GM19372 (cell line): Measurements from ENCODE around the gene ZBTB2.
"Not testable (repeated sequence)": the region's sequence is repeated elsewhere in the genome, so short reads cannot be mapped to it uniquely, and the experiment has no call there.

Source experiments
- ATAC-seq: cut with Tn5 transposase; IDR thresholded peaks from one replicate; pipeline ENCODE4 v1.9.1; 2021; ENCODE audit warnings: mild to moderate bottlenecking, low read depth, moderate library complexity; ENCODE audit not compliant: unreplicated experiment

ZBTB2 gene

GRCh38 chr6:151402228-151402627, 10.9 kb upstream of the ZBTB2 start:
- no peak for ATAC-seq

DNA sequence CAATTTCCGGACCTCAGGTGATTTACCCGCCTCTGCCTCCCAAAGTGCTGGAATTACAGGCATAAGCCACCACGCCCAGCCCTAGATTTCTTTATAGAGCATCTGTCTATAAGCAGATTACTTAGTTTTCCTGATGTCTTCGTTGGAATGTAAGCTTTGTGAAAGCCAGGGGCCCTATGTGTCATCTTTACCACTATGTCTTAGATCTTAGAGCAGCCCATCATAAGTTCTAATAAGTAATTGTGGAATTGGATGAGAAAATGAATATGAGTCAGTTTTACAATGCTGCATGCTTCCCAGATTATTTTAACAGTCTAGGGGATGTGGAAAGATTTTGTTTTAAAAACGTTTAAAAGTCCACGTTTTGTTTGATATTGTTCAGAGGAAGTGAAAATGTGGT, 9.1 kb upstream of the ZBTB2 start:
- ATAC-seq = no peak

- ATAC-seq = no peak
These were observed 8.3 kb upstream of the ZBTB2 start for GRCh38 chr6:151399679-151400078.

- no peak for ATAC-seq
These were observed 2.1 kb upstream of the ZBTB2 start for GRCh38 chr6:151393410-151393809.

- no peak for ATAC-seq
These were observed 1.1 kb upstream of the ZBTB2 start for GRCh38 chr6:151392427-151392826.

GRCh38 chr6:151390851-151391470, 398 bp downstream of the ZBTB2 start:
- ATAC-seq = peak; percentile 10

DNA sequence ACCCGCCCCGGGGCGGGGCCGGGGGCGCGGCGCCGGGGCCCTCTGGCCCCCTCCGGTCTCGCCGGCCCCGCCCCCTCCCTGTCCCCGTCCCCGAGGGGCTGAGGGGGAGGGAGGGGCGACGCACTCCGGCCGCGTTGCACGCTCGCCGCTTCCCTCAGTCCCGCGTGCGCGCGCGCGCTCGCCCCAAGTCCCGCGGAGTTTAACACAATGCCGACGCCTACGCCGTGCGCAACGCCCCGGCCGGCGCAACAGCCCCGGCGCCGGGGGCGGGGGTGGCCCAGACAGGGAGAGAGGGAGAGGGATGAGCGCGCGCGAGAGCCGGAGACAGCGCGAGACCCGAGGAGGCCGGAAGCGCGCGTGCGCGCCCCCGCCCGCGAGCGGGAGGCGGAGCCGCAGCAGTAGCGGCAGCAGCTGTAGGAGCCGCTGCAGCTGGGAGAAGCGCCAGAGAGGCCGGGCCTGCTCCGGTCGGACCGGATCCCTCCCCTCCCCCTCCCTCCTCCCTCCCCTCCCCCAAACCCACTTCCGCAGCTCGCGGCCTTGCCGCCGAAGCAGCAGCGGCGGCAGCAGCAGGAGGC, 996 bp downstream of the ZBTB2 start:
- peak; percentile 66 for ATAC-seq

- peak; percentile 59 for ATAC-seq
These were observed 1.6 kb downstream of the ZBTB2 start for GRCh38 chr6:151389618-151390275.

DNA sequence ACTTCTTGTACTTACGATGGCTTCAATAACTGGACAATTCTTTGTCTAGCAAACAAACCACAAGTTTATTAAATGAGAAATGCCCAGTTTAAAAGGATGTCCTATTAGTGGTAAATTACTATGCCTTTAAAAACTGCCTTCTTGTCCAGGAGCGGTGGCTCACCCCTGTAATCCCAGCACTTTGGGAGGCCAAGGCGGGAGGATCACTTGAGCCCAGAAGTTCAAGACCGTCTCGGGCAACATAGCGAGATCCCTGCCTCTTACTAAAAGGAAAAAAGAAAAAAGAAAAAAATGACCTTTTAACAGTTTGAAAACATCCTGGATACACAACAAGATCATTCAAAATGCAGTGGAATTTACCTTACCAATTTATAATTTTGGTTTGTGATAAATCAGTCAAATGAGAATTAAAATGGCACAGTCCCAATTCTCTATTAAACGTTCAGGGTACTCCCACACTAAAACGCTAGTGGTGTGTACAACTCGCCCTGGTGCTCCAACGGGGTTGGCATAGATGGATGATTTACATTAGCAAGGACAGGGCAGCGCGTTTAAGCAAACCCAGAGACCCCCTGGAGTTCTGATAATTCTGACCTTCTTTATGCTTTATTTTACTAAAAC, 2.3 kb downstream of the ZBTB2 start:
- ATAC-seq = no peak

DNA sequence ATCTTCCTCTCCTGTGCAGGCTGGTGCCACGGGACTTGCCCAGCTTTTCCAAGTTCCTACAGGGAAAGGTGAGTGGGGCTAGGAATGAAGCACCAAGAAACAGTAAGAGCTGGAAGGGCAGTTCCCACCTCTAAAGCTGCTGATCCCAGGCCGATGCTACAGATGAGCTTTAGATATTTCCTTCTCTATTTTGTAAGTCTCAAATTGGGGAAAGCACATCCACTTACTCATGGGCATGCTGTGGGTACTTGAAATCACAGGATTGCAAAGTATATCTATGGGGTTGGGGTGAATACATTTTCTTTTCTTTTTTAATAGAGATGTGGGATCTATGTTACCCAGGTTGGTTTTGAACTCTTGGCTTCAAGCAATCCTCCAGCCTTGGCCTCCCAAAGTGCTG, 3.1 kb downstream of the ZBTB2 start:
- no peak for ATAC-seq

GRCh38 chr6:151387175-151387970, 4.0 kb downstream of the ZBTB2 start:
- ATAC-seq = no peak

DNA sequence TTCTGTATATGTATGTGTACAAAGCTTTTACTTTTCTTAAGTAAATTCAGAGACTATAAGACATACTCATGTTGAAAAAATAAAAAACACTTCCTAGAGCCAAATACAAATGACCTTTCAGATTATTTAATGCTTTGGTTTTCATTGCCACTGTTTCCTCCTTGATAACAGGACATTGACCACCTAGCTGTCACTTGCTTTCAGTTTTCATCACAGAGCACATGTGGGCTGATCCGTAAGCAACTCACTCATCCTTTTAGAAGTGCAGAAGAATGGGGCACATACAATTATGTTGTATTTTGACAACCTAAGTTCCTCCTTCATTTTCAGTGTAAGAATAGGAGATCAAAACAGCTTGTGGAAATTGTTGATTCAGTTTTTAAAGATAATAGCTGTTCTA, 6.2 kb downstream of the ZBTB2 start:
- ATAC-seq = no peak

- no peak for ATAC-seq
These were observed 7.2 kb downstream of the ZBTB2 start for GRCh38 chr6:151384151-151384550.

GRCh38 chr6:151382631-151383030, 8.7 kb downstream of the ZBTB2 start:
- not testable (repeated sequence) for ATAC-seq

DNA sequence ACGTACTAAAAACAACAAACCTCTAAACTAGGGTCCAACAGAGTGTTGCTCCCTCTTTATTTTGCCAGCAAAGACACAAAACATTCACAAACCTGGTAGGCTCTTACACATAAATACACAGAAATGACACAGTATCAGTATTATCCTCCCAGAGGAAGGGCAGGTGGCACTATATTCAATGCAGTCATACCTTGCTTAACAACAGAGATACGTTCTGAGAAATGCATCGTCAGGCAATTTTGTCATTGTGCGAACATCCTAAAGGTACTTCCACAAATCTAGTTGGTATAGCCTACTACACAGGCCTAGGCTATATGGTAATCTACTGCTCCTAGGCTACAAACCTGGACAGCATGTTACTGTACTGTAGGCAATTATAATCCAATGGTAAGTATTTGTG, 9.6 kb downstream of the ZBTB2 start:
- ATAC-seq = no peak

GRCh38 chr6:151380848-151381205, 10.5 kb downstream of the ZBTB2 start:
- ATAC-seq = no peak

DNA sequence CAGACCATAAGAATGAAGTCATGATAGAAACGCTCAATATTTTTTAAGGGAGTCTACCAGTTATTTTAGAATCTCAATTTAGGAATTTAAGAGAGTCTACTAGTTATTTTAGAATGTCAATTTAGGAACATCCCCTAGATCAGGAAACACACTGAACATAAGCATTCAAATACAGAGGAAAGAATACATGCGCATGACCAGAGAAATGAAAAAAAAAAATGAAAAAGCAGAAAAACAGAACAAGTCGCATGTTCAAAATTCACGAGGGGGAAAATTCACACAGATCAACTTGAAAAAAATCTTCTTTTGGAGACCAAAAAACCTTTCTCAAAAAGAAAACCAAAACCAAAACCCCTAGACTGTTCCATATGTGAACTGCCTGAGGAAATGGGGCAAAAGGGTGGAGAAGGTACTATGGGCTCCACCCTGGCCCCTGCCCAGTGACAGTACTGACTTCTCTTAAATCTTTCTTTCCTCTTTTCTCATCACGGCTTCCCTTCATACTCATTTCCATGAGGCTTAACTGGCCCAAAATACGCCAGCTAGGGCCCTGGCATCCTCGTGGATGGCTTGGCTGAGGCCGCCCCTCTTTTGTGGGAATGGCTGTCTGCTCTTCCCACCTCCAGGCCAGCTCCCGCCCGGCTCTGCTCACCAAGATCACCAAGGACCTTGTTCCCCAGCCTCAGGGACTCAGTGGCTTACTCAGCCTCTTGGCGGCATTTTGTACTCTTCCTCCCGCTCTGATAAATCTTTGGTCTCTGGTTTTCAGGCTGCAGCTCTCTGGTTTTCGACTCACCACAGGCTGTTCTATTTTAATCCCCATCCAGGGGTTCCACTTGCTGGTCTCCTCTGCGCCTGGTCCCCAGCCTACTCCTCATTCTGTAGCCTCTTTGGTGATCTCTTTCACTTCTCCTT, 11.2 kb downstream of the ZBTB2 start:
- peak; percentile 50 for ATAC-seq

DNA sequence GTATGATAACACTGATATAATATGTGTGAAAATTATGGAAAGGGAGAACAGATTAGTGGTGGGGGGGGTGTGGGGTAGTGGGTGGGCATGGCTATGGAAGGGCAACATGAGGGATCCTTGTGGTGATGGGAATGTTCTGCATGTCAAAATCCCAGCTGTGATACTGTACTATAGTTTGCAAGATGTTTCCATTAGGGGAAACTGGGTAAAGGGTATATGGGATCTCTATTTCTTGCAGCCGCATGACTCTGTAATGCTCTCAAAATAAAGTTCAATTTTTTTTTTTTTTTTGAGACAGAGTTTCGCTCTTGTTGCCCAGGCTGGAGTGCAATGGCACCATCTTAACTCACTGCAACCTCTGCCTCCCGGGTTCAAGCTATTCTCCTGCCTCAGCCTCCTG, 14.3 kb downstream of the ZBTB2 start:
- ATAC-seq = no peak

DNA sequence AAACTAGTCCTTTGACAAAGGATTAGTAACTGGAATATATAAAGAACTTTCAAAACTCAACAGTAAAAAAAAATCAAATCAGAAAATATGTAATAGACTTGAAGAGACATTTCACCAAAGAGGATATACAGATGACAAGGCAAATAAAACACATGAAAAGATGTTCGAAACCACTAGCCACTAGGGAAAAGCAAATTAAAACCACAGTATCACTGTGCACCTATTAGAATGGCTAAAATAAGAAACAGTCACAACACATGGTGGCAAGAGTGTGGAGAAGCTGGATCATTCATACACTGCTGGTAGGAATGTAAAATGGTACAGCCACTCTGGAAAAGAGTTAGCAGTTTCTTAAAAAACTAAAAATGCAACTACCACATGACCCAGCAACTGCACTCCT, 14.9 kb downstream of the ZBTB2 start:
- no peak for ATAC-seq

DNA sequence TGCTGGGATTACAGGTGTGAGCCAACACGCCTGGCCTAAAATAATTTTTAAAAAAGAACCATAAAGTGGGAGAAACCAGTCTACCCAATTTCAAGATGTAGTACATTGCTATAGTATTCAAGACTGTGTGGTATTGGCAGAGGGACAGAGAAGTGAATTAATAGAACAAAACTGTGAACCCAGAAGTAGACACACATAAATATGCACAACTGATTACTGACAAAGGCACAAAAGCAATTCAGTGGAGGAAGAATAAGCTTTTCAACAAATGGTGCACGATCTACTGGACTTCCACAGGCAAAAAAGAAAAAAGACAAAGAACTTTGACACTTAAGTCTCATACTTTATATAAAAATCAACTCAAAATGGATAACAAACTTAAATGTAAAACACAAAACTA, 15.5 kb downstream of the ZBTB2 start:
- ATAC-seq = no peak
